GM18907 (cell line): ENCODE data around the gene IGF2BP1.

ENCODE experiments used
- ATAC-seq: cut with Tn5 transposase; IDR thresholded peaks from one replicate; pipeline ENCODE4 v1.9.1; 2021; ENCODE audit warnings: mild to moderate bottlenecking, moderate library complexity; ENCODE audit not compliant: unreplicated experiment

IGF2BP1 gene

GRCh38 chr17:48997103-48997826, at the start of gene IGF2BP1:
IGF2BP1 (plus strand) TSS chr17:48997385; CDS start chr17:48997746, 361 bp downstream.
- no peak for ATAC-seq

GRCh38 chr17:48951572-48951971, 45.6 kb upstream of the IGF2BP1 start:
- no peak for ATAC-seq

- no peak for ATAC-seq
Measured at GRCh38 chr17:48952904-48953303, 44.3 kb upstream of the IGF2BP1 start.

- no peak for ATAC-seq
Measured at GRCh38 chr17:48954300-48954755, 42.9 kb upstream of the IGF2BP1 start.

- ATAC-seq = no peak
Measured at GRCh38 chr17:48960834-48961515, 36.2 kb upstream of the IGF2BP1 start.

- no peak for ATAC-seq
Measured at GRCh38 chr17:48961516-48962233, 35.5 kb upstream of the IGF2BP1 start.

GRCh38 chr17:48970224-48970623, 27.0 kb upstream of the IGF2BP1 start:
- ATAC-seq = no peak

GRCh38 chr17:48970865-48971687, 26.1 kb upstream of the IGF2BP1 start:
- ATAC-seq = no peak

- ATAC-seq = no peak
Measured at GRCh38 chr17:48972749-48973097, 24.5 kb upstream of the IGF2BP1 start.

GRCh38 chr17:48973806-48974205, 23.4 kb upstream of the IGF2BP1 start:
- no peak for ATAC-seq

- no peak for ATAC-seq
Measured at GRCh38 chr17:48981927-48982539, 15.2 kb upstream of the IGF2BP1 start.

GRCh38 chr17:48985436-48986245, 11.5 kb upstream of the IGF2BP1 start:
- no peak for ATAC-seq

GRCh38 chr17:48989100-48989499, 8.1 kb upstream of the IGF2BP1 start:
- no peak for ATAC-seq

- ATAC-seq = no peak
Measured at GRCh38 chr17:48990882-48991357, 6.3 kb upstream of the IGF2BP1 start.

GRCh38 chr17:48992444-48992843, 4.7 kb upstream of the IGF2BP1 start:
- ATAC-seq = no peak

- no peak for ATAC-seq
Measured at GRCh38 chr17:48993305-48993704, 3.9 kb upstream of the IGF2BP1 start.

- ATAC-seq = no peak
Measured at GRCh38 chr17:48993951-48994350, 3.2 kb upstream of the IGF2BP1 start.

GRCh38 chr17:48994549-48995303, 2.5 kb upstream of the IGF2BP1 start:
- no peak for ATAC-seq
